Right lobe of liver (tissue), 4 donors: ENCODE data around the gene ADRA1B.

Experiments
- CTCF ChIP-seq, 4 donors: fragments of 200-600 bp in 3 of 4; fragments of 450-650 bp in 1 of 4; IDR thresholded peaks; one replicate each; pipeline versions ENCODE4 v1.5.1 to v1.8.0; 2016 to 2022; ENCODE audit warnings: antibody characterized with exemption in 4 of 4, mild to moderate bottlenecking in 2 of 4
- POLR2A ChIP-seq: fragments of 450-650 bp; IDR thresholded peaks from one replicate; pipeline ENCODE4 v1.6.1; 2017; ENCODE audit warnings: antibody characterized with exemption, mild to moderate bottlenecking
- donor health status: DM: no; HTN: no; CAD: no.
- donor health status: DM: no; HTN: no; CAD: no.
- donor health status: DM: no; HTN: yes; CAD: no.

- TF ChIP-seq CTCF (IDR thresholded peaks at IDR 0.05), result no peak
- no peak for TF ChIP-seq POLR2A
Measured at GRCh38 chr5:159897786-159898393, 18.4 kb upstream of the ADRA1B start.
